HG03064 (cell line): ENCODE data around the gene SHPK.

Experiments used
- ATAC-seq: cut with Tn5 transposase; IDR thresholded peaks from one replicate; pipeline ENCODE4 v1.9.1; 2021; ENCODE audit warnings: low read depth; ENCODE audit not compliant: unreplicated experiment

The SHPK gene

DNA sequence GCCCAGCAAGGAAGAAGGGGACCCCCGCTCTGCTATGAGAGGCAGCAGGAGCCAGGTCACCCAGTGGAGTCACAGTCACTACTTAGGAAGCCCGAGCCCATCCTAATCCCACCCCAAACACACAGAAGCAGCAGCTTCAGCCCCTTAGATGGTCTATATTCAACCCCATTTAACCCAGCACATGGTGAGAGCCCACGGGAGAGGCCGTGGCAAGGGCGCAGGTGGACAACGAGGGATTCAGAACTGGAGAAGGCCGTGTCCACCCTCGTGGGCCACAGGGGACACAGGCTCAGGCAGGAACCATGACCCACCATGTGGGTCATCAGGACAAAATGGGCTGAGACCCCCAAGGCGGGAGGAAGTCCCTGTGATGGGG is 76.8 kb downstream of the SHPK start:
- no peak for ATAC-seq

GRCh38 chr17:3558603-3559269 is 77.3 kb downstream of the SHPK start:
- ATAC-seq: peak; percentile 70
